ENCODE measurements around the gene ZBED4.

The ZBED4 gene

DNA sequence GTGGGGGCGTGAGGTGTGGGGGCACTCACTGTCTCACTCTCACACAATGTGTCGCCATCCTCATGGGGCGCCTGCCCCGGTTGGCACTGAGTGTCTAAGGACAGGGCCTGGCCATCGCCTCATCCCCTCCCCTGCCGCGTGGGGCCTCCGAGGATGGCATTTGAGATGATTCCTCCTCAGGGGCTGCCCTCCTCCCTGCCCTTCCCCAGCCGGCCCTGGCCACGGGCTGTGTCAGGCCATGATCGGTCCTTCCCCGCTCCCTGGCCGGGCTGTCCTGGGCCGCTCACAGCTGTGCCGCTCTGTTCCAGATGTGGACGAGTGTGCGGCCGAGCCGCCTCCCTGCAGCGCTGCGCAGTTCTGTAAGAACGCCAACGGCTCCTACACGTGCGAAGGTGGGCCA lies 69.3 kb downstream of the ZBED4 start:
- no peak for DNase-seq

- DNase-seq, result no peak
Measured at GRCh38 chr22:49923445-49923844, 69.8 kb downstream of the ZBED4 start.

GRCh38 chr22:49924113-49924833 lies 70.6 kb downstream of the ZBED4 start:
- no peak for DNase-seq

GRCh38 chr22:49925525-49926128 lies 72.0 kb downstream of the ZBED4 start:
- no peak for DNase-seq

DNA sequence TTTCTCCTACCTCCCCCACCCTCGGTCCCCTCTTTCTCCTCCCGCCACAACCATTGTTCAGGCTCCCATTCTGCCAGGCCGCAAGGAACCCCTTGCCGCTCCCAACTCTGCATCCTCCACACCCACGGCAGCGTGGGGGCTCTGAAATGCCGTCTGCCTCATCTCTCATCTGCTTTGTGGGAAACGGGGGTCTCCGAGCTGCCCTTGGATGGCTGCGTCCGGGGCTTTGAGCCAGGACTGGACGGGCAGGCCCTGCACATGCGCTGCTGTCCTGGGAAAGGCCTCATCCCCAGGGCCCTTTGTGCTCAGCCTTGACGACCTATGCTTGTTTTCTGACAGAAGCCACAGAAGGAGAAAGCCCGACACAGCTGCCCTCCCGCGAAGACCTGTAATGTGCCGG lies 73.3 kb downstream of the ZBED4 start:
- no peak for DNase-seq

DNA sequence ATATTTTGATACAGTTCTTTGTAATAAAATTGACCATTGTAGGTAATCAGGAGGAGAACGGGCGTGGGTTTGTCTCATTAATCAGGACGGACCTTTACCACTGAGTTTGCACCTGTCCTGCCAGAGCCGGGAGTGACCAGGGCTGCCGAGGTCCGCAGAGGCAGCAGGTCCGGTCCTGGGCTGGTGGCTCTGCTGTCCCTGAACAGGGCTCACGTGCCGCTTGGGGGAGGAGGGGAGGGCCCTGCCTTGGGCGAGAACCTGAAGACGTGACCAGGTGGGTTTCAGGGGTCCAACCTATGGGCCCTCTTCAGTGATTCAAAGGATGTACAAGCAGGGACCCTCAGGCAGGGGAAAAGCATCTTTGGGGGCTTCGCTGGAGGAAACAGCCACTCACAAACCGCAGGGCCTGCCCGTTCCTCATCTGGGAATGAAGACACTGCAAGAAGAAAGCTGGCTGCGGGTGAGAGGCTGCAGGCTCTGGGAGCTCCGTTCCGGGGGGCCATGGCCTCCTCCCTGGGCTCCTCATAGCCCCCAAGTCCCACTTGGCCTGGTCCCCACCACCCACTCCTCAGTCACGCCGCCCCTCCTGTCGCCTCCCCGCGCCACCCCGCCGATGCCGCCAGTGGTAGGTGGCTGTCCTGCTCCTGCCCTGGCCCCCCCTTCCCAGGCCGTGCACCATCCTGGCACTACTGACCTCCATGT lies 74.0 kb downstream of the ZBED4 start:
- DNase-seq, result no peak

DNA sequence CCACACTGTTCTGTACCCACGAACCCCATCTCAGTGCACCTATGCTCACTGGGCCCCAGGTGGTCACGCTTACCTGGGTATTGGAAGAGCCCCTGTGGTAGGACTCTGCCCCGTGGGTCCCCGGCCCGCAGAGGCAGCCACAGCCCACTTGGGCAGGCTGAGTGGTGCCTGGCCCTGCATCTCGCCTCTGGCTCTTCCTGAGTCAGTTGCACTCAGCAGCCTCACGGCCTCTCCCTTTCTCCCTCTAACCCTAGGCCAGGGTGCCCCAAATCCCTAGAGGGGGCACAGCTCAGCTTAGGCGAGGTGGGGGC lies 74.5 kb downstream of the ZBED4 start:
- no peak for DNase-seq

DNA sequence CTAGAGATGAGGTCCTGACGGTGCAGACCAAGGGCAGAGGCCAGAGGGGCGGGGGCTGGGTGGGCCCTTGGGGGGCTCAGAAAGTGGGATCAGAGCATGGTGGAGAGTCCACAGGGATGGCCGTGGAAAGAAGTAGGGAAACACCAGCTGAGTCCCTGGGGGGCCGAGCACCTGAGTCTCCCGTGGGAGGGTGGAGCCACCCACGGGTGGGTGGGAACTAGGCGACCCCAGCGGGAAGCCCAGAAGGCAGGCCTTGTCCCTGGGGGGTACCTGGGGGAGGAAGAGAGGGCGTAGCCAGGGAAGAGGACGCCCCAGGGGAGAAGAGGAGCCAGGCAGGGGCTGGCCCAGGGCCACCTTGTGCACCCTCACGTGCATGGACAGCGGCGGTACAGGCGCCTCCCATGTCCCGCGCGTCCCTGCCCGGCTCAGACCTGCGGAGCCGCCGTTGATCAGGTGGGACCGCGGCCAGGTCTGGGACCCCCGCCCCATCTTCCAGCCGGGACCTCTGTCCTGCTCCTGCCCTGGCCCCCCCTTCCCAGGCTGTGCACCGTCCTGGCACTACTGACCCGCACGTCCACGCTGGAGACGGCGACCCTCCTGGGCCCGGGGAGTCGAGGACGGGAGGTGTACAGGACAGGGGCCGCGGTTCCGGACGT lies 75.0 kb downstream of the ZBED4 start:
- no peak for DNase-seq

DNA sequence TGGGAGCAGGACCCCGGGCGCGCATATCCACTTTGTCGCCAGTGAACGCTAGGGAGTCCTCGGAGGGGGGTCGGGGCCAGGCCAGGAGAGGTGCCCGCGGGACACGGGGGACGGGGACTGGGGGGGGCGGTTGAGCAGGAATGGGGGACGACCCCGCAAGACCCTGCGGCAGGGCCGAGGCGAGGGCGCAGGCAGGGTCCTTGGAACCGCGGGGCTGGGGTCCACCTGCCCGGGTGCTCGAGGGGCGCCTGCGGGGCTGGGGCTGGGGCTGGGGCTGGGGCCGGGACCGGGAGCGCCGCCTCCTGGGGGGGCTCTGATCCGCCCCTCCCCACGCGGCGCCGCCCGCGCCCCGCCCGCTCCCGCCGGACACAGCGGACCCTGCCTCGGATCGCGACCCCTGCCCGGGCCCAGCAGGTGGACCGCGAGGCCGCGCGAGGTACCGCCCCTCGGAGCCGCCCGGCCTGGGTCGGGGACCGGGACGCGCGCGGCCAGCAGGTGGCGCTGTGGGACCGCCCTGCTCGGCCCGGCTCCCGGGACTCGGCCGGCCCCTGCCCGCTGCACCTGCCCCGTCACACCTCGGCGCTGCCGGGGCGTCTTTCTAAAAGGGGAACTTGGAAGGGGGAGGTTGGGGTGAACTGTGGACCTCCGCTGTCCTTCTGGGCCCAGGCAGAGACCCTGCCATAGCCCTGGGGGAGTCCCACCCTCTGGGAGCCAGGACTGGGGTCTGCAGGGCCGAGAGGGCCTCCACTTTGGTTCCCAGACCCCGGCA lies 75.8 kb downstream of the ZBED4 start:
- peak; percentile 30 for DNase-seq

GRCh38 chr22:49929994-49930575 lies 76.4 kb downstream of the ZBED4 start:
- no peak for DNase-seq

GRCh38 chr22:49930596-49931412 lies 77.2 kb downstream of the ZBED4 start:
- DNase-seq, result peak; percentile 56

GRCh38 chr22:49933236-49934159 lies 79.9 kb downstream of the ZBED4 start:
- no peak for DNase-seq

- no peak for DNase-seq
Measured at GRCh38 chr22:49934160-49934890, 80.7 kb downstream of the ZBED4 start.

DNA sequence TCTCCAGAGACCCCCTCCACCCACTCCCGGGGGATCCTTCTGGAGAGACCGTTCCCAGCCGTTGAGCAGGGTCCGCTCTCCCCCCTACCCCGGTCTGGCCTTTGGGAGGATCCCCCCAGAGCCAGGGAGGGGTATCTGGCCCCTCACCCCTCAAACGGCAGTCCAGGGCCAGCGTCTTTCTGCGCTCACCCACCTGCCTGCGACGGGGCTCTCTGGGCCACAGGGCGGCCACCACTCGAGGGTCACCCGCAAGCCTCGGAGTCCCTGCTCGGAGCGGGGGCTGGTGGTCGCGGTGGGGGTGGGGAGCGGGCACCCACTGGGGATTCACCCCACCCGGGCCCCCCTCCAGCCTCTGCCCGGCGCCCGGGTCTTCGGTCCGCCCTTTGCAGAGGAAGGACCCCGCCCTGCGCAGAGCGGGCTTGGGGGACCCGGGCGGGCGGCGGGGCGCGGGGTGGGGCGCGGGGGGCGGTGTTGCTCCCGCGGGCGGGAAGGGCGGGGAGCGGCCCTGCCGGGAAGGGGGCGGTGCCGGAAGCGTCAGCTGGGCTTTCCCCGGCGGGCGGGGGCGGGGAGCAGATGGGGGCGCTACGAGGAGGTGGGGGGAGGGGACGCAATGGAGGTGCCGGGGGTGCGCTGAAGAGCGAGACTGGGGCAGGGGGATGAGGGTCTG lies 81.4 kb downstream of the ZBED4 start:
- DNase-seq, result peak; percentile 38

- peak; percentile 29 for DNase-seq
Measured at GRCh38 chr22:49935561-49935960, 81.9 kb downstream of the ZBED4 start.

- DNase-seq, result peak; percentile 80
Measured at GRCh38 chr22:49936018-49936972, 82.7 kb downstream of the ZBED4 start.

DNA sequence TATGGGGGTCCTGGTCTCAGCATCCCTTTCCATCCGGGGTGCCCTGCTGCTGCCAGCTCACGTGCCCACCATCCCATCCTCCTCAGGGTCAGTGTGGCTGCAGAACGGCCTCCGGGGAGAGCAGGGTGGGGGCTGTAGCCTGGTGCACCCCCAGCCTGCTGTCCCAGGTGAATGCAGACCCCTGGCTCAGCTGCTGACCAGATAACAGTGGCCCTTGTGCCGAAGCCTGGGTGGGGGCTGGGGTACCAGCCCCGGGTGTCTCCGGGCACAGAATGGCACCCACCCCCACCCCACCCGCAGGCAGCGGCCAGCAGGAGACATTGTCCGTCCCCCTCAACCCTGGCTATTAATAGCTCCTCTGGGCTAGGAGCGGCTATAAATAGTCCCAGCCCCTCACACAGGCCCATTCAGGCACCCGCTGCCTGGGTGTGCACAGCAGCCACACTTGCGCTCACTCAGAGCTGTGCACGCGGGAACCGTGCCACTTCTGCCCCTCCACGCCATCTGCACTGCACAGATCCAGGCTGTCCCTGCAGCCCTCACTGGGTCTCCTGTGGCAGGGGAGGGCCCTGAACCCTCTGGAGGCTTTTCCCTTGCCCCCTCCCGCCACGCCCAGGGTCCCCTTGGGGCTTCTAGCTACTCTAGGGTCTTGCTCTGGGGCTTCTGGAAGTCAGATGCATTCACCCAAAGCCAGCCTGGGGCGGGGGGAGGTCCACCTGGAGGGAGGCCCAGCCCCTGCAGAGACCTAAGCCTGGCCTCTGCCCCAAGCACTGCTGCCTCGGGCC lies 83.5 kb downstream of the ZBED4 start:
- no peak for DNase-seq
